Measurements from ENCODE around the gene PPP1R14C. TPM values are rescaled to one million over a fixed set of nuclear protein-coding genes. Genes with fewer than 3 reads are reported as not detected.

PPP1R14C gene
- total RNA-seq, 2 experiments from 2014 or later = not detected

DNA sequence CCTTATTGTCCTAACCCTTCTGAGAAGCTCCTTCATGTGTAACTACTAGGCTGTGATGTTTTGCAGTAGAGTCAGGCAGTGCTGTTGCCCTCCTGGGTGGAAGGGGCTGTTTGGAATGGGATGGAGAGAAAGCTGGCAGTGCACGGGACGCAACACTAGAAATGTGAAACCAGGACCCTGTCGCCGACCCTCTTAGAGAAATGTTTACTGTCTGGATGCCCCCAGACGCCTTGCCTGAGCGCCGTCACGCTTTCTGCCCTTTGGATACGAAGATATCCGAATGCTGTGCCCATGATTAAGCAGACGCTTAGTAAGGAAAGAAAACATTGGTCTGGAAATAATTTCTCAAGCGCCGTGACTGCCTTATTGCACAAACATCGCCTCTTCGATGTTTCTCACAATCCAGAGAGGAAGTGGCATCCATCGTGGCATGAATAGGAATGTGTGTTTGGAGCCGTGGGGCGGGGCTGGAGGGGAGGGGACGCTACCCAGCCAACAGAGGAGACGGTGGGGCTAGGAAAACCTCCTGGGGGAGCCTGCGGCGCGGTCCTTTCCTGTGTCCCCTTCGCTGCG lies 661 bp upstream of the PPP1R14C start:
- Mint-ChIP-seq H3K9me3 (ENCODE audit: insufficient read depth) (no peaks in the 10 kb centered on the region), H3K4me1 (ENCODE audit: low read depth) (peaks cover 11% of the 10 kb centered on the region), H3K27ac (no peak overlapping the region), H3K4me3 (peak overlapping the region; percentile 38), H3K36me3 (ENCODE audit: low read depth) (no peaks in the 10 kb centered on the region), H3K27me3 (ENCODE audit: low read depth) (peaks cover 66% of the 10 kb centered on the region)
- DNase-seq (no peak), ATAC-seq (no peak)
- CTCF ChIA-PET = no interaction called here
- POLR2A ChIA-PET = no interaction called here

DNA sequence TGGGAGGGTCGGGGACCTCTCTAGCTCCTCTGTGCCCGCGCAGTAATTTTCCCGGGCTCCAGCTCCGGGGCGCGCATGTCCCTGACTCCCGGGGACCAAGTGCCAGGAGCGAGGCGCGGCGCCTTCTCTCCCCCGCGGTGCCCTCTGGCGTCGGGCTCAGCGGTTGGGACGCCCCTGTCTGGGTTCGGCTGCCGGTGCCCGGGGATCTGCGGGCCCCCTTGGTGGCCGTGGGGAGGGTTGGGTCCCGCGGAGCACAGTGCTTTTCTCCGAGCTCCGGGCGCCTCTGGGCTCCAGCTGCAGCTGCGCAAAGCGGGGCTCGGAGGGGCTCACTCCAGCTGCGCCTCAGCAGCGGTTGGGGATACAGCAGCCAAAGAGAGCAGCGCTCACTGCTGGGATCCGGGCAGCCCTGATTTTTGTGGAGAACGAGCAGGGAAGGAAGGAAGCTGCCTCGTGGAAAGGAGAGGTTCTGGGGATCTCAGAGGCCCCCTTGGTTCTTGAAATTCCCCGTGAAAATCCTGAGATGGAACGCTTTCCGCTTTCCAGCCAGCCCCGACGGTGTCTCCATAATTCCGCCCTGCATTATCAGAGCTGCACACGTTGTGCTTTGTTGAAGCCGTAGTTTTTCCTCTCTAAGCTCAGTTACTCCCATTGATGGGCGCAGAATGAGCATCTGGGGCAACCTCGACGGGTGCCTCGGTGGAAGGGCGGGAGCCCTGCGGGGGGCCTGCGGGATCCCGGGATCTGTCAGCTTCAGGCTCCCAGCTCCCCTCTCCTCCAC lies 861 bp downstream of the PPP1R14C start:
- H3K27me3 Mint-ChIP-seq (ENCODE audit: low read depth) = peaks cover 67% of the 10 kb centered on the region
- ChIA-PET POLR2A (no interaction called here), CTCF (interaction anchor here (0.8 to 1.6 kb wide), 2 partner anchors 17 to 31 kb away, joined by 3 to 5 read pairs; no protein-coding TSS in a partner anchor)
- DNase-seq = no peak
- no peaks in the 10 kb centered on the region for H3K36me3 Mint-ChIP-seq (ENCODE audit: low read depth)
- no peaks in the 10 kb centered on the region for H3K9me3 Mint-ChIP-seq (ENCODE audit: insufficient read depth)
- no peak overlapping the region for H3K27ac Mint-ChIP-seq
- ATAC-seq = peak; percentile 24
- H3K4me1 Mint-ChIP-seq (ENCODE audit: low read depth) = peaks cover 11% of the 10 kb centered on the region
- H3K4me3 Mint-ChIP-seq = no peak overlapping the region

GRCh38 chr6:150144294-150144868 lies 1.5 kb downstream of the PPP1R14C start:
- CTCF ChIA-PET = interaction anchor here (0.8 to 1.6 kb wide), 2 partner anchors 16 to 30 kb away, joined by 3 to 5 read pairs; no protein-coding TSS in a partner anchor
- Mint-ChIP-seq H3K27me3 (ENCODE audit: low read depth) (peaks cover 64% of the 10 kb centered on the region), H3K4me3 (no peak overlapping the region), H3K27ac (no peak overlapping the region), H3K36me3 (ENCODE audit: low read depth) (no peaks in the 10 kb centered on the region), H3K9me3 (ENCODE audit: insufficient read depth) (no peaks in the 10 kb centered on the region), H3K4me1 (ENCODE audit: low read depth) (peaks cover 11% of the 10 kb centered on the region)
- DNase-seq = no peak
- POLR2A ChIA-PET = no interaction called here
- ATAC-seq = no peak

DNA sequence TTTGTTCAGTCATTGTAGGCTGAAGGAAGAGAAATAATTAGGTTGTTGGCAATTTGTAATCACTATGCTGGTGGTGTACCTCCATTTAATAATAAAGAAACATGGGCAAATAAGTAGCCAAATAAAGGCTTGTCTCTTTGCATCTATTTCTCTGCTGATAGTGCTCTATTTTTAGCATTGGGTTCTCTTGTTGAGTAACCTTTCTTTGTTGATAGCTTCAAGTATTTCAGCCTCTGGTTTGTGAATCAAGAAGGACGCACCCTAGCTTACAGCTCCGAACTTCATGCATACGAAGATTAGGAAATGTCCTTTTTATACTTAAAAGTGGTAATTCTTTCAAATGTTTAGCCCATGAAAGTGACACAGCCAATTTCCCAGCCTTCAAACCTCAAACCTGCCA lies 2.6 kb downstream of the PPP1R14C start:
- peaks cover 11% of the 10 kb centered on the region for H3K4me1 Mint-ChIP-seq (ENCODE audit: low read depth)
- ChIA-PET POLR2A (no interaction called here), CTCF (no interaction called here)
- H3K27me3 Mint-ChIP-seq (ENCODE audit: low read depth) = peaks cover 68% of the 10 kb centered on the region
- no peaks in the 10 kb centered on the region for H3K36me3 Mint-ChIP-seq (ENCODE audit: low read depth)
- H3K4me3 Mint-ChIP-seq = no peak overlapping the region
- no peak for ATAC-seq
- DNase-seq = no peak
- H3K27ac Mint-ChIP-seq = no peak overlapping the region
- H3K9me3 Mint-ChIP-seq (ENCODE audit: insufficient read depth) = no peaks in the 10 kb centered on the region

GRCh38 chr6:150145830-150146229 lies 3.0 kb downstream of the PPP1R14C start:
- no peaks in the 10 kb centered on the region for H3K9me3 Mint-ChIP-seq (ENCODE audit: insufficient read depth)
- H3K36me3 Mint-ChIP-seq (ENCODE audit: low read depth) = no peaks in the 10 kb centered on the region
- no peak for ATAC-seq
- H3K4me3 Mint-ChIP-seq = no peak overlapping the region
- ChIA-PET POLR2A (no interaction called here), CTCF (no interaction called here)
- H3K27ac Mint-ChIP-seq = no peak overlapping the region
- H3K27me3 Mint-ChIP-seq (ENCODE audit: low read depth) = peaks cover 69% of the 10 kb centered on the region
- no peak for DNase-seq
- H3K4me1 Mint-ChIP-seq (ENCODE audit: low read depth) = peaks cover 11% of the 10 kb centered on the region

DNA sequence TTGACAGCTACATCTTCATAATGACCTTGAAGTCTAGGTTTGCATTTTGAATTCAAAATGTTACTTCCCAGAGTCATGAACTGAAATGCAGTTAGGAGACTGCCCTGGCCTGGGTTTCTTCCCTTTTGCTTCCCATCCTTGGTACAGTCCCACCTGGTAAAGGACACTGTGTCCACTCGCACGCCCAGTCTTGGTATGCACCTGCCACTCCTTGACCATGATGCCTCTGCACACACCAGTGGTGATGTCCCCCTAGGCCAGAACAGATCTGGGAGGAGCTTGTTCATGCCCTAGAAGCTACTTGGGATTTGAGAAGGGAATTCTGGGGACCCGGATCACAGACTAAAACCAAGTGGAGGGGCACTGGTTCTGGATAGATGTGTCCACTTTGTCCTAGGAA lies 3.6 kb downstream of the PPP1R14C start:
- CTCF ChIA-PET = no interaction called here
- no peaks in the 10 kb centered on the region for H3K36me3 Mint-ChIP-seq (ENCODE audit: low read depth)
- H3K4me3 Mint-ChIP-seq = no peak overlapping the region
- H3K4me1 Mint-ChIP-seq (ENCODE audit: low read depth) = peaks cover 11% of the 10 kb centered on the region
- peaks cover 69% of the 10 kb centered on the region for H3K27me3 Mint-ChIP-seq (ENCODE audit: low read depth)
- DNase-seq = no peak
- no peaks in the 10 kb centered on the region for H3K9me3 Mint-ChIP-seq (ENCODE audit: insufficient read depth)
- POLR2A ChIA-PET = no interaction called here
- no peak overlapping the region for H3K27ac Mint-ChIP-seq
- no peak for ATAC-seq

GRCh38 chr6:150149146-150149545 lies 6.3 kb downstream of the PPP1R14C start:
- ATAC-seq (no peak), DNase-seq (no peak)
- ChIA-PET CTCF (no interaction called here), POLR2A (no interaction called here)
- Mint-ChIP-seq H3K36me3 (ENCODE audit: low read depth) (no peaks in the 10 kb centered on the region), H3K27me3 (ENCODE audit: low read depth) (peaks cover 62% of the 10 kb centered on the region), H3K4me1 (ENCODE audit: low read depth) (peaks cover 6% of the 10 kb centered on the region), H3K4me3 (no peak overlapping the region), H3K27ac (no peak overlapping the region), H3K9me3 (ENCODE audit: insufficient read depth) (no peaks in the 10 kb centered on the region)

DNA sequence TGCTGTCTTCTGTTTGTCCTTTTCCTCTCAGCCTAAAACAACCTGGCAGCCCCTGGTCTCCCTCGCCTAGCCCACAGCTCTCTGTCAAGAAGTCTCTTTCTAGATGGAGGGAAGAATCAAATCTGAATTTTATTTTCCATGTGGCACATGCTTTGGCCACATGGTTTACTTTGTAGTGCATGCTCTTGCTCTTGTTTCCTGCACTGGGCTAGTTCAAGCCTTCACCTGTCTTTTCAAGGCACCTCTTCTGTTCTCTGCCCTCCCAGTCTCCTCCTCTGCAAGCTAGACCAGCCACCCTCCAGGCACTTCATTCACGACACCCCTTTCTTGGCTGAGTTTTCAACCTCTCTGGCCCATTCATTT lies 7.6 kb downstream of the PPP1R14C start:
- Mint-ChIP-seq H3K27ac (no peak overlapping the region), H3K36me3 (ENCODE audit: low read depth) (no peaks in the 10 kb centered on the region), H3K9me3 (ENCODE audit: insufficient read depth) (no peaks in the 10 kb centered on the region), H3K4me1 (ENCODE audit: low read depth) (peaks cover 4% of the 10 kb centered on the region), H3K27me3 (ENCODE audit: low read depth) (peaks cover 52% of the 10 kb centered on the region), H3K4me3 (no peak overlapping the region)
- ATAC-seq (no peak), DNase-seq (no peak)
- CTCF ChIA-PET = no interaction called here
- POLR2A ChIA-PET = no interaction called here

GRCh38 chr6:150150821-150151646 lies 8.2 kb downstream of the PPP1R14C start:
- H3K27ac Mint-ChIP-seq = no peak overlapping the region
- peaks cover 46% of the 10 kb centered on the region for H3K27me3 Mint-ChIP-seq (ENCODE audit: low read depth)
- POLR2A ChIA-PET = no interaction called here
- no peak for ATAC-seq
- DNase-seq = no peak
- peaks cover 4% of the 10 kb centered on the region for H3K4me1 Mint-ChIP-seq (ENCODE audit: low read depth)
- H3K9me3 Mint-ChIP-seq (ENCODE audit: insufficient read depth) = no peaks in the 10 kb centered on the region
- H3K36me3 Mint-ChIP-seq (ENCODE audit: low read depth) = no peaks in the 10 kb centered on the region
- no peak overlapping the region for H3K4me3 Mint-ChIP-seq
- CTCF ChIA-PET = no interaction called here

DNA sequence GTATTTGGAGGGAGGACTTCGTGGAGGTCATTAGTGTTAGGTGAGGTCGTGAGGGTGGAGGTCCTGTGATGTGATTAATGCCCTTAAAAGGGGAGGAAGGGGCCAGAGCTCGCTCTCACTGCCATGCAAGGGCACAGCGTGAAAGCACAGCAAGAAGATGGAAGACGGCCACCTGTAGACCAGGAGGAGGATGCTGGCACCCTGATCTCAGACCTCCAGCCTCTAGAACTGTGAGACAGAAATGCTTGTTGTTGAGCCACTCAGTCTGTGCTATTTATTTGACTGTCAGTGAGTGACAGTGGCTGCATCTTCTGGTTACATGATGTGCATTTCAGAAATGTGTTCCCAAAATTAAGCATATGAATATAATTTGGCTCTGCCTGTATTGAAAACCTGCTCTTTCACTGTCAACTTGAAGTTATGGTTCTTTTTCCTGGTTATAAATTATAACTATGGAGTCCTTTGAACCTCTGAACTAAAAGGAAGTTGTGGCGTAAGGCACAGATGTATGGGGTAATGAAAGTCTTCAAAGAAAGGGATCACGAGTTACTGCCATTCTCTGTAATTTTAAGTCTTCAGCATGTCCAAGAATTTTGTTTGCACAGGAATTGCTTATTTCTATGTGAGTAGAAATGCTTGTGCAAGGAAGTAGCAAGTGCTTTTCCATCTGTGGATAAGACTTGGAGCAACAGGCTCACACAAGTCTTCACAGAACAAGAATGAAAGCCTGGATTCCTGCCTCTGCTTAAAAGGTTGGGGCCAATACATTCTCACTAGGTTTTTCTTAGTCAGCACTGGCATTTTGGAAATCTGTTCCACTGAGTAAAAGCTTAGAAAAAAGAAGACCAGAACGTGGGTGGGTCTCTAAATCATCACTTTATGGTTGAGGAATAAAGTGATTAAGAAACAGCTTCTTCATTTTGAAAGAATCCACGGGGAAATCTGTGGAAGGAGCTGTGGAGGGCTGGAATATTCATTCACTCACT lies 10.3 kb downstream of the PPP1R14C start:
- no peak for DNase-seq
- Mint-ChIP-seq H3K9me3 (ENCODE audit: insufficient read depth) (no peaks in the 10 kb centered on the region), H3K4me3 (no peak overlapping the region), H3K27ac (no peak overlapping the region), H3K27me3 (ENCODE audit: low read depth) (peaks cover 38% of the 10 kb centered on the region), H3K4me1 (ENCODE audit: low read depth) (peaks cover 12% of the 10 kb centered on the region), H3K36me3 (ENCODE audit: low read depth) (no peaks in the 10 kb centered on the region)
- no peak for ATAC-seq
- ChIA-PET POLR2A (no interaction called here), CTCF (interaction anchor here (1.2 kb wide), 1 partner anchor 82 kb away, joined by 3 read pairs; no protein-coding TSS in a partner anchor)

DNA sequence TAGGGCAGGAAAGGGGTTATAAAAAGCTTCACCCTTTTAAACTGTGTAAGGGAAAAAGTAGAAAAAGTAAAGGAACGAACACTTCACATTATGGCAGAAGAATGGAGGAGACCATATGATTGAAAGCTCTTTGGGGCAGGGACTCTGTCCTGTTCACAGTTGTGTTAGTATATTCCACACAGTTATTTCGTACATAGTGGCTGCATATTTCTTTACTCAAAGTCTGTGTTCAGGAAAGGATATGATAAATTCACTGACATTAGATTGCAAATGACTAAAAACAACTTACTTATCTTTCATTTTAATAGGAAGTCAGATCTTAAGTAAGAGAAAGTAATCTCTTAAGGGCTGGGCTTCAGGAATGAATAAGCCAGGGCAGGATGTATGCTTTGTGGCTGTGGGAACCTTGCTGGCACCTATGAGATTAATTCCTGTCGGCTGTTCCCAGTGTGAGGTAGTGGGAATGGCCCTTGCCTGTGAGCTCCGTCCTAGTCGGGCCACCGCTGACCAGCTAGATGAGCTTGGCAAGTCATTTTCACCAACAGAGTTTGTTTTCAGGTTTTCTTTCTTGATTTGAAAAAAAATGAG lies 11.2 kb downstream of the PPP1R14C start:
- no peaks in the 10 kb centered on the region for H3K36me3 Mint-ChIP-seq (ENCODE audit: low read depth)
- peaks cover 12% of the 10 kb centered on the region for H3K4me1 Mint-ChIP-seq (ENCODE audit: low read depth)
- DNase-seq (no peak), ATAC-seq (no peak)
- no peaks in the 10 kb centered on the region for H3K9me3 Mint-ChIP-seq (ENCODE audit: insufficient read depth)
- CTCF ChIA-PET = interaction anchor here (1.2 kb wide), 1 partner anchor 83 kb away, joined by 3 read pairs; no protein-coding TSS in a partner anchor
- POLR2A ChIA-PET = no interaction called here
- H3K27ac Mint-ChIP-seq = no peak overlapping the region
- no peak overlapping the region for H3K4me3 Mint-ChIP-seq
- peaks cover 38% of the 10 kb centered on the region for H3K27me3 Mint-ChIP-seq (ENCODE audit: low read depth)
